KG1 (cell line): ENCODE data around the gene SIGLEC10.
"Not testable (repeated sequence)": the region's sequence is repeated elsewhere in the genome, so short reads cannot be mapped to it uniquely, and the experiment has no call there.

ENCODE experiments used
- DNase-seq: peaks from one replicate; lab custom pipeline; 2025; lab: John Stamatoyannopoulos, UW

Gene SIGLEC10

DNA sequence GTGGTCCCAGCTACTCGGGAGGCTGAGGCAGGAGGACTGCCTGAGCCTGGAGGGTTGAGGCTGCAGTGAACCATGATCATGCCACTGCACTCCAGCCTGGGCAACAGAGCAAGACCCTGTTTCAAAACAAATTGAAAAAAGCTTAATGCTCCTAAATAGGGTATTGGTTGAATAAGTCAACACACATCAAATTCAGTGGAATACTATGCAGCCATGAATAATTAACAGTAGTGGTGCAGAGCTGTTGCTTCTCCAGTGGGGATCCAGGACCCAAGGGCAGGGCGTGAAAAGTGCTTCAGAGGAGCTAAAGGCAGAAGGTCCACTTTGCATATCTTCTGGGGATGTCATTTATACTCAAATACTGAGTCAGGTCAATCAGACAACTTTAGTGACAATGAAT is 22.6 kb upstream of the SIGLEC10 start:
- DNase-seq: no peak

DNA sequence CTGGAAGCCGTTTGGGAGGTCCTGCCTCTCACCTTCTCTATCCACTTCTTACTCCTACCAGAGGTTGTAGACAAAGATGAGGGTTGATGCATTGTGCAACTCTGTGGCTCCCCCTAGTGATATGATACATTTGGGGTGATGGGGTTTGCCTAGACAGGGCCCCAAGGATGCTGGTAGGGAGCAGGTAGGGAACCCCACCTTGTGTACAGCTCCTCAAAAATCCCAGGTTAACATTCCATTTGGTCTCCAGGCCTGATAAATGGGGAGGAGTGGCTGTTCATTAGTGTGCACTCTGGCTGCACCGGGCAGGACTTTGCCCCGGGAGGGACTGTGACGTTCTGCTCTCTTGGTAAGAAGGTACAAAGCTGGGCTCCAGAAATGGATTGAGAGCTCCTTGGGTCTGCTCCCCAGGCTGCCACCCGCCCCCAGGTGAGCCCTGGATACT is 21.6 kb upstream of the SIGLEC10 start:
- peak; percentile 54 for DNase-seq

DNA sequence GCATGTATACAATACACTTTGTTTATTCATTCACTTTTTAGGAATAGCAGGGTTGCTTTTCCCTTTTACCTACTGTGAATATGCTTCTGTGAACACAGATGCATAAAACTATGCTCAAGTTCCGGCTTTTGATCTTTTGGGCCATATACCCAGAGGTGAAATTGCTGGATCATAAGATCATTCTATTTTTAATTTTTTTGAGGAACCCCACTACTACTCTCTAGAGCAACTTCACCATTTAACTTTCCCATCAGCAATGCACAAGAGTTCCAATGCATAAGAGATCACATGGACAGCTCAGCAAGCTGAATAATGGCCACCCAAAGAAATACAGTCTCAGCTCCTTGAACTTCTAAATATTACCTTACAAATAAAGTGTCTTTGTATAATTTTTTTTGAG is 17.0 kb upstream of the SIGLEC10 start:
- DNase-seq: no peak

DNA sequence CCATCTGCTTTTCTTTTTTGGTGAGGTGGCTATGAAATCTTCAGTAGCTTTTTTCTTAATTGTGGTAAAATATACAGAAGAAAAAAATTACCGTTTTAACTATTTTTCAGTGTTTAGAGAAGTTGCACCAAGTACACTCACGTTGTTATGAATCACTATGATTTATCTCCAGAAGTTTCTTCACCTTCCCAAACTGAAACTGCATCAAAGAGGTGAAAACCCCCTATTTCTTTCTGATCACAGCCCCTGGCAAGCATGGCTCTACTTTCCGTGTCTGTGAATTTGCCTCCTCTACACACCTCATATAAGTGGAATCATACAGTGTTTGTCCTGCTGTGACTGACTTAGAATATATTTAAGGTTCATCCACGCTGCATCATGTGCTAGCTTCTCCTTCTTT is 15.6 kb upstream of the SIGLEC10 start:
- no peak for DNase-seq

DNA sequence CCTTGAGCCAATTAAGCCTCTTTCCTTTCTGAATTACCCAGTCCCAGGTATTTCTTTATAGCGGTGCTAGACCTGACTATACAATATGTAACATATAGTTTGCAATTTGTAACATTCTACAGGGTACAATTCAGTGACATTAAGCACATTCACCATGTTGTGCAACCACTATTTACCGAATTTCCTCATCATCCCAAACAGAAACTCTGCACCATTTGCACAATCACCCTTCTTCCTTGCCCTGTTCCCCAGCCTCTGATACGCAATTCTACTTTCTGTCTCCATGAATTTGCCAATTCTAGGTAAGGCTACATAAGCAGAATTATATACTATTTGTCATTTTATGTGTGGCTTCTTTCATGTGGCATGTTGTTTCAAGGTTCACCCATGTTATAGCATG is 13.7 kb upstream of the SIGLEC10 start:
- DNase-seq: no peak

DNA sequence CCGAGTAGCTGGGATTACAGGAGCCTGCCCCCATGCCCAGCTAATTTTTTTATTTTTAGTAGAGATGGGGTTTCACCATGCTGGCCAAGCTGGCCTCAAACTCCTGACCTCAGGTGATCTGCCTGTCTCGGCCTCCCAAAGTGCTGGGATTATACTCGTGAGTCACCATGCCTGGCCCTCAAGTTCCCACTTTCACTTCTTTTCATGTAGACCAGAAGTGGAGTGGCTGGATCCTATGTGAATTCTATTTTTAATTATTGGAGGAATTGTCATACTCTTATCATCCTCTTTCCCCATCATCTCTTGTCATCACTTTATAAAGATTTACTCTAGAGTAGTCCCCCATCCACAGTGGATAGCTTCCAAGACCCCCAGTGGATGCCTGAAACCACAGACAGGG is 12.8 kb upstream of the SIGLEC10 start:
- no peak for DNase-seq

DNA sequence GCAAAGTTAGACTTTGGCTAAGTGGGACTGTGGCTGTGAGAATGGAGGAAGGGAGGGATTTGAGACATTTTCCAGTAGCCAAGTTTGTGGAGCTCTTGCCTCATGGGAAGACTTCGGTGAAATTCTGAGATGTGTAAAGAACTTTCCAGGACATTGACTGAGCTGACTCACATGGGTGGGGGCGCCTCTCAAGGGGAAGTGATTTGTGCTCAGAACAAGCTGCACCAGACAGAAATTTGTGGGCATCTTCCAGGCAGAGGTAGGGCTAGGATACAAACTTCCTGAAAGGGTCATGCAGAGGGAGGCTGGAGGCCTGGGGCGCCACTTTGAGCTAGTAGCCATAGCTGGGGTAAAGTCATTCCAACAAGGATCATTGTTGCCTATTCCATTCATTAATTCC is 9.8 kb upstream of the SIGLEC10 start:
- DNase-seq: no peak

DNA sequence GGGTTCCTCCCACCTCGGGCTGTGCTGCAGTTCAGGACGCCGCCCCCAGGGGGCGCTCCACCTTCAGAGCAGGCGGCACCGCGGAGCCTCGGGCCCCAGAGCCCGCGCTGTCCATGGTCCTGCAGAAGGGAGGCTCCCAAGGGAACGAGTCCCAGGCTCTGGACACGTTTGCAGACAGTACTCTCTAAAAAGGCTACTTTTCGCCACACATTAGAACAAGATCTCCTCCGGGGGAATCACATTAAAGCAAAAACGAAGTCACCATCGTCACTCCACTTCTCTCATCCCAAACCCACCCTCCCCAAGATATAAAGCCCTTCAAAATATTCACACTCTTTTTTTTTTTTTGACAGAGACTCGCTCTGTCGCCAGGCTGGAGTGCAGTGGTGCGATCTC is 4.6 kb upstream of the SIGLEC10 start:
- DNase-seq: peak; percentile 91

DNA sequence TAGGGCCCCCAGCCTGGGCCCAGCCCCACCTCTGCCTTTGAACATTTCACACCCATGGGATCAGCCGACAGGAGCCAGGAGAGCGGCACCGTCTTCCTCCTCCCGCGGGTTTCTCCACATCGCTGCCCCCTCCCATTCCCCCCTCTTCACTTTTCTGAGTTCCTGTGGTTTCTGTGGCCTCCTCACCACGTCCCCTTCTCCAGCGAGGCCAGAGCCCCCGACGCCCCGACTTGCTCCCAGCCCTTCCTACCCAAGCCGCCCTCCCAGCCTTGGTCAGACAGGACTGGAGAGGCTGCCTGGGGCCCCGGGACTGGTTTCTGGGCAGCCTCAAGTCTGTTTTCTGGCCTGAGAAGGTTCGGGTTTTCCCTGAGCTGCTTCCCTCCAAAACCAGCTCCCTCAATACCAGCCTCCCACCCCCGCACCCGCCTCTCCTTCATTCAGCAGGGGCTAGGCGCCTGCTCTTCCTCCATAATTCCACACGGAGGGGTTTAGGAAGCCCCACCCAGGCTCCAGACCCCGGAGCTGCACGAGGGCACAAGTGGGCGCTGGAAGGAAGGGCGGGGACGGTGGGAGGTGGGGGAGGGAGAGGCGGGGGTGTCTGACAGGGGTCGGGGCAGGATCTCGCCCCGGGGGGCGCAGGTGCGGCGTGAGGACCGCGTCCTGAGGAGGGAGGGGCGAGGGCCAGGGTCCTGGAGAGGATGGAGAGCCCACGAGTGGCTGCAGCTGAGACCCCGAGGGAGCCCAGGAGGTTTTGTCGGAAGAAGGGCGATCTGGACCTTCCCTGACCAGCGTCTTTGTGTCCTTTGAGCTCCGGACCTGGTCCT is 4.0 kb upstream of the SIGLEC10 start:
- DNase-seq: no peak

DNA sequence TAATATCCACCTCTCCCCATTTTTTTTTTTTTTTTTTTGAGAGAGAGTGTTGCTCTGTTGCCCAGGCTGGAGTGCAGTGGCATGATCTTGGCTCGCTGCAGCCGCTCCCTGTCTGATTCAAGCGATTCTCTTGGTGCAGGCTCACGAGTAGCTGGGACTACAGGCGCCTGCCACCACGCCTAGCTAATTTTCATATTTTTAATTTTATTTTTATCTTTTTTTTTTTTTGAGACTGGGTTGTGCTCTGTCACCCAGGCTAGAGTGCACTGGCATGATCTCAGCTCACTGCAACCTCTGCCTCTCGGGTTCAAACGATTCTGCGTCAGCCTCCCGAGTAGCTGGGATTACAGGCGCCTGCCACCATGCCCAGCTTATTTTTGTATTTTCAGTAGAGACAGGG is 3.1 kb upstream of the SIGLEC10 start:
- DNase-seq: not testable (repeated sequence)

DNA sequence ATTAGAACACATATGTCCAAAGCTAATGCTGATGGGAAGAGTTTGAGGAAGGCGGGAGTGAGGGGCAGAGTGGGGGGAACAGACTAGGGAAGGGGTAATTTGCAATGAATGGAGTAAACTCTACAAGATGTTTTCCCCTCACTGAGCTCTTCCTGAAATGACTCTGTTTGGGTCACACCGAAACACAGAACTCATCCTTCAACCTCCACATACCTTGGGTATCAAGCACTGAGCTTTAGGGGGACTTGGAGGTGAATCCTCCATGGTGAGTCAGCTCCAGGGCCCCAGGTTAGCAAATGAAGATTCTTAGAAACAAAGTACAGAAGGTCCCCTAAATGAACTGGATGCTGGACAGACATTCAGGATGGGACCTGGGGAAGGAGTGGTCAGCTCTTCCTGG is 1.3 kb upstream of the SIGLEC10 start:
- DNase-seq: no peak

DNA sequence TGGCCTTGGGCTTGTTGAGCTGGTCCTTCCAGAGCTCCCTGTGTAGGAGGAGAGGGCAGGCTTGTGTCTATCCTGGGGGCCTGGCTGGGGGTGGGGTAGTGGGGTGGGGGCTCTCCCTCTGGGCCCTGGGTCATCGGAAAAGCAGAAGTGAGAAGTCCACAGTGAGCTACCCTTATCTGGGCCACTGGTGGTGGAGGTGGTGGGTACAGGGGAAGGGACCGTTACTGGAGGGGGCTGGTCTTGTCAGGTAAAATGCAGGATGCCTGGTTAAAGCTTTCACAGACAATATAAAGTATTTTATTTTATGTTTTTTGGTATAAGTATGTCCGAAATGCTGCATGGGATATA is 342 bp upstream of the SIGLEC10 start:
- no peak for DNase-seq

DNA sequence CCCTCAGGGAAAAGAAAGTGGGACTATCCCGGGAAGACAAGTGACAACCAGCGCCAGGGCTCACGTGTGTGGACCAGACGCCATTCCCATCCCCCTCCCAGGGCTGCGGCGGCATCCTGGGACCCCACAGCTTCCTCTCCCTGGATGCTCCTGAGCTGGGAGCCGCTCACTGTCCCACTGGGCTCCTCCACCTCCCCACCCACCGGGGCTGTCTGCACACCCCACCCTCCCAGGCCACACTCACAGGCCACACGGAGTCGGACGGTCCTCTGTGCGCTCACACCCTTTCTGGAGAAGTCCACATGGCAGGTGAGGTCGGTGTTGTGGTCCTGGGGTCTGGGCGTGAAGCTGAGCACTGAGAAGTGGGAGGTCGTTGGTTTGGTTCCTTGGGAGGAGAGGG is 1.0 kb downstream of the SIGLEC10 start:
- DNase-seq: not testable (repeated sequence)

DNA sequence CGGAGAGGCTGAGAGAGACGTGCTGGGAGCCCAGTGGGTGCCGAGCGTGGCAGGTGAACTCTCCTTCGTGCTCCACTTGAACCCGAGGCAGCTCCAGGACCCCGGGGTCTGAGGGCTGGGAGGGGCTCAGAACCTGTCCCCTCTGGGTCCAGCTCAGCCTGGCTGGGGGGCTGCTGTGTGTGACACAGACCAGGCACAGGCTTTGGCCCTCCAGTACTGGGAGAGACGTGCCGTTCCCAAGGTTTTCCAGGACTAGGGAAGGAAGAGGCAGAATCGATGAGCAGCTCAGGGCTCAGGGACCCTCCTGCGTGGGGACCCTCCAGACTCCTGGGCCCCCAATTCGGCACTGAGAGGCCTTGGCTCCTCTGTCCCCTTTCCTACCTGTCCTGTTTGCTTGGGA is 2.3 kb downstream of the SIGLEC10 start:
- DNase-seq: no peak

DNA sequence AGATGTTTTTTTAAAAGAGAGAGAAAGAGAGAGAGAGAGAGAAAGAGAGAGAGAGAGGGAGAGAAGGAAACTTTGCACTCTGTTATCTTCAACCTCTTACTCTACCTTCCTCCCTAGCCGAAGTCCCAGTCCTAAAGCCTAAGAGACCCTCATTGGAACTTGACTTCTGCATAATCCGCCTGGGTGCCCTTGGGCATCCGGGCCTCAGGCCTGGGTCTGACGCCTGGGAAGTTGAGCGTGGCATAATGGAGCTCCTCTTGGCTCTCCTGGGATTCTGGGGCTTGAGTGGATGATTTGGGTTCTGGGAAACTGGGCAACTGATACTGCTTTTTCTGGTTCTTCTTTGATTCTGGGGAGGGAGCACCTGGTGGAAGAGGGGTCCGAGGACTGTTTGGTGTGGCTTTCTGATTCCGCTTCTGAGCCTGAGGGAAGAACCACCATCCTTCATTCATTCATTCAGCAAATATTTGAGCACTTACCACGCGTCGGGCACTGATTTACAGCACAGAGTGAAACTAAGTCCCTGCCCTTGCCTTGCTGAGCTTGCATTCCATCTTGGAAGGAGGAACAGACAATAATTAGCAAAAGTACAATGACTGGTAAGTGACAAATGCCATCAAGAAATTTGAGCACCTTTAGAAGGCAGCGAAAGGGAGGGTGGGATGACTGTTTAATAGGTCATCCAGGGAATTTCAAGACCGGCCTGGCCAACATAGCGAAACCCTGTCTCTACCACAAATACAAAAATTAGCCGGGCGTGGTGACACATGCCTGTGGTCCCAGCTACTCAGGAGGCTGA is 6.3 kb downstream of the SIGLEC10 start:
- no peak for DNase-seq

DNA sequence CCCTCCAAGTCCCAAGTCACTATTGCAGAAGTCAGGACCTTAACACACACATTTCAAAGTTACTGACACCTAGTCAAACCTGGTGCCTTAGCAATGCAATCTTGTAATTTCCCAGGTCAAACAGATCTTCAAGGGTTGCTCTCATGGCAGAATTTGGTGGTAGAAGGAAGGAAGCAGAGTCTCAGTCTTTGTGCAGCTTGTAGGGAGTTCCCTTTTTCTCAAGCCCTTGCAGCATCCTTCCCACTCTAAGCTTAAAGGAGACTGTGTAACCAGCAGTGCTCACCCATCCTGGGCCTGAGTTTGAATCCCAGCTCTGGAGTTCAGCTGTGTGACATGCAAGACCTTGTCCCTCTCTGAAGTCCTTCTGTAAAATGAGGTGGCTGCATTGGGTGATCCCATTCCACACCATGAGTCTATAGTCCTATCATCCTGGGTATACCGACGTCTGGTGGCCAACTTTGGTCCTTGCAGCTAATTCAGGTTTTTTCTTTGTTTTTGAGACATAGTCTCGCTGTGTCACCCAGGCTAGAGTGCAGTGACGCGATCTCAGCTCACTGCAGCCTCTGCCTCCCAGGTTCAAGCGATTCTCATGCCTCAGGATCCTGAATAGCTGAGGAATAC is 9.8 kb downstream of the SIGLEC10 start:
- DNase-seq: peak; percentile 66

DNA sequence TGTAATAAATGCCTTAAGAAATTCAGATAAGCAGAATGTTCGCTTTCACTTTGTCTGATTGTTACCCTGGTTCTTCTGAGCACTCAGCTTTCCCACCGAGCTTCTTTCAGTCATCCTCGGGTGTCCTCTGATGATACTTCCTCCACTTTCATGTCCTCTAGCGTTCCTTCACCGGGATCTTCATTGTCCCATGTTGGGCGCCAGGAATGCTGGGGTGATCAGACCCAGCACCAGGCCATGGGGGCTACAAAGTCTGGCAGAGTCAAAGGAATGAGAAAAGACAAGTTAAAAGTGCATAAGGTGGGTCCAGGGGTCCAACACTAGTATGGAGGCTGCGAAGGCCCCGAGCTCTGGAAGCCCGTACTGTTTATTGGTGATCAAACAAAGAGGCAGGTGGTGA is 15.3 kb downstream of the SIGLEC10 start:
- DNase-seq: no peak

DNA sequence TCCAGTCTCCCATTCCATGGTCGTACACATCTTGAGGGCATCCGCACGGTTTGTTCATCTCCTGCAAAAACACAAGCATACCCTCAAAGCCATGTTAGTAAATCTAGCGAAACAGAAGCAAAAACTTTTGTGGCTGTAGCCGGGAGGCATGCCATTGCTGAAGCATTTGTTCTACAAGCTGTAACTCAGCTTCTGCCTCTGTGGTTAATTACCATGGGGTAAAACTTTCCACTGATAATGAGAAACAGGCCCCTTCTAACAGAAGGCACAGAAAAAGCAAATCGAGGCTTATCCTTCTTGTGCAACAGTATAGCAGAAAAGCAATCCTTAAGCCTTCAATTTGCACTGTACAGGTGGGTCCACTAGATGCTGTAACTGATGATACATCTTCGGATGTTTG is 17.5 kb downstream of the SIGLEC10 start:
- not testable (repeated sequence) for DNase-seq

DNA sequence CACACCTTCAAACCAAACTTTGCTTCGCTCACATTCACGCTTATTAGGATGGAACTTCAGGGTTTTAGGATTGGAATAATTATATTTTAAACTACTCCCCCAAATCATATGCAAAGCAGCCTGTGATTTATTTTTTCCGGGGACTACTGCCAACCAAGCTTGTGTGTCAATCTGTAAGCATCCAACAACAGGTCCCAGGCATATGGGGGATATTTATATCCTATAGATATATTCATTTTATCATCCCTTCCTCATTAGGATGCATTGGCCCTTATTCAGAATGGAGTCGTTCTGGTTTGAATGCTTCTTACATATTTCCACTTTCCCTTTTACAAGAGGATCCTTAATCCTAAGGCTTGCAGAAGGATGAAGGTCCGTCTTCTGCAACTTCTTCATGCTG is 18.2 kb downstream of the SIGLEC10 start:
- DNase-seq: no peak

DNA sequence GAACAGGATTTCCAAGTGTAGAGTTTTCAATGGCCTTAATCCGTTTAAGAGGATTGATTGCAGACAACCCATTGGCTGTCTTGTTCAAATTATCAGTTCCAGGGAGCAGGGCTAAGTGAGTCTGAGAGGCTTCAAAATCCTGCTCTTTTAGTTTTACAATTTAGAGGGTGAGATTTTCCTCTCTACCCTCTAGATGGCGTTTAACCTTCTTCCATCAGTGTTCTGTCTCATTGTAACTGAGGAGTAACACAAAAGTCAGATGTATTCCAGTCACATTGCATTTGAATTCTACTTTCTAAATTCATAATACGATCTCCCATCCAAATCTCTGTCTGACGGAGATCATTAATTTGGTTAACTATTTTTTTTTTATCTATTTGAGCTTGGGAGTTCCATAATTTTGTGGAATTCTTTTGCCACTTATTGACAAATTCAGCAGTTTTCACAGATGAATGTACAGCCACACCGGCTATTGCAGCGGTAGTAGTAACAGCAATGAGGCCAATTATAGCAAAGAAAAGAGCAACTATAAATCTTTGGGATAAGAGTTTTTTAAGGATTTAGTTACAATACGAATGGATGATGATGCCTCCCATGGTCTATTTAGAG is 19.2 kb downstream of the SIGLEC10 start:
- peak; percentile 24 for DNase-seq

DNA sequence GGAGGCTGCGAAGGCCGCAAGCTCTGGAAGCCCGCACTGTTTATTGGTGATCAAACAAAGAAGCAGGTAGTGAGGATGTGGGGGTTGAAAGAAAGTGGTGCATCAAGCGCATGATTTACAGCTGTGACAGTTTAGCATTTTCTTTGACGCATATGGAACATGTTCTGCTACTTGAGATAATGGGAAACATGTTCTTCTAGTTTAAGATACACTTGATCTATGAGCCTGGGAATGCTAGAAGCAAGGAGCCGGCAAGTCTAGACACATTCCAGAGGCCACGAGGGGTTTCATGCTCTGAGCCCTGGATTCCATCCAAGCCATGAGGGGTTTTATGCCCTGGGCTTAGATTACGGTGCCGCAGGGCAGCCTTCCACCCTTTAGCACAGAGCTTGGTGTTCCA is 20.0 kb downstream of the SIGLEC10 start:
- DNase-seq: not testable (repeated sequence)

DNA sequence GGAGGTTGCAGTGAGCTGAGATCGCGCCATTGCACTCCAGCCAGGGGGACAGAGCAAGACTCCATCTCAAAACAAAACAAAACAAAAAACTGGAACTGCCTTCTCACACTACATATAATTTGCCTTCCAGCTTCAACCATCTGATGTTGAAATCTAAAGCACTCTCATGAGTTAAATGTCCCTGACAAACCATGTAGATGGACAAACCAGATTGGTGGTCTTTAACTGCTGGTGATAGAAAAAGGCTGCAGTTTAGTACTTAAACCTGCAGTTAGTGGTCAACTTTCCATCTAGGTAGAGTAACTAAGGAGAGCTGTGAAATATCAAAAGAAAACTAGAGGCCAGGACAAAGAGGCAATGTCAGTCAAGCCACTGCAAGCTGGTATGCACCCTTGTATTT is 21.3 kb downstream of the SIGLEC10 start:
- no peak for DNase-seq
